ENCODE data around the gene LDLRAD3. TPM values are rescaled to one million over a fixed set of nuclear protein-coding genes. Genes with fewer than 3 reads are reported as not detected.

Gene LDLRAD3
- total RNA-seq = 5.4 and 7.8 TPM in 2 replicates

GRCh38 chr11:35943713-35944502, at the start of gene LDLRAD3:
TSS of gene LDLRAD3 (plus strand) at chr11:35944062. CDS start at chr11:35944099, 37 bp downstream.

